ENCODE measurements around the gene IL9R.
"Not testable (repeated sequence)": the region's sequence is repeated elsewhere in the genome, so short reads cannot be mapped to it uniquely, and the experiment has no call there.

- TF ChIP-seq CTCF (IDR thresholded peaks at IDR 0.05); POLR2AphosphoS5 (IDR thresholded peaks at IDR 0.05; ENCODE audit: insufficient read depth in 1 of 2, low read depth in 1 of 2); POLR2A (IDR thresholded peaks at IDR 0.05): not testable (repeated sequence)
These were observed 31.8 kb downstream of the IL9R start for GRCh38 chrX:156029296-156029695.
